Glomerular visceral epithelial cell (primary cell): ENCODE data around the gene SNAI3.

Source experiments
- DNase-seq: peaks from one replicate; pipeline ENCODE4 v3.0.0-alpha.2; 2016; ENCODE audit errors: extremely low spot score

Gene SNAI3

DNA sequence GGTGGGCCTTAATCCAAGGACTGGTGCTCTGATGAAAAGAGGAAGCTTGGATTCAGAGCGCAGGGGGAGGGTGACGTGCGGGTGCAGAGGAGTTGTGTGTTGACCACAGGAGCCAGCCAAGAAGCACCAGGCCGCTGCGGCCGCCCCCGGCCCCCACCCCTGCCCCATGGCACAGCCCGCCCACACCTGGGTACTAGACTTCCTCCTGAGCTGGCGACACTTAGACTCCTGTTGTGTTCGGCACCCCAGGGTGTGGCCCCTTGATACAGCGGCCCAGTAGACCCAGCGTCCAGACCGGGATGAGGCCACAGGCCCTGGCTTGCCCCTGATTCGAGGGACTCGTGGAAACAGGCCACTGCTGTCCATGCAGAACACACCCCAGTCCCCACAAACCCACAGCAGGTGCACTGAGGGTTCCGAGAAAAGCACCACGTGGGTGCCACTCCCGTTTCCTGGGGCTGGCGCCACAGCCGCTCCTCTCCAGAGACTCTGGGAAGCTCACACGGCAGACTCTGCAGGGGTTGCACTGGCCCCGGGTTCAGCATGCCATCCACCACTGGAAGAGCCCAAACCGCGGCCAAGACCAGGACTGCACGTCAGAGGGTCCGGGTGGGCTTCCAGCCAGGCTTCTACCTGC lies 5.7 kb upstream of the SNAI3 start:
- DNase-seq: no peak

GRCh38 chr16:88691129-88691813 lies 5.0 kb upstream of the SNAI3 start:
- no peak for DNase-seq

GRCh38 chr16:88690341-88691128 lies 4.2 kb upstream of the SNAI3 start:
- no peak for DNase-seq

GRCh38 chr16:88688013-88688778 lies 1.9 kb upstream of the SNAI3 start:
- DNase-seq: no peak

- DNase-seq: no peak
Measured at GRCh38 chr16:88687676-88688012, 1.3 kb upstream of the SNAI3 start.

- DNase-seq: no peak
Measured at GRCh38 chr16:88687254-88687576, 908 bp upstream of the SNAI3 start.

- DNase-seq: no peak
Measured at GRCh38 chr16:88686062-88686438, 257 bp downstream of the SNAI3 start.

- DNase-seq: peak; percentile 40
Measured at GRCh38 chr16:88685156-88686061, 898 bp downstream of the SNAI3 start.

DNA sequence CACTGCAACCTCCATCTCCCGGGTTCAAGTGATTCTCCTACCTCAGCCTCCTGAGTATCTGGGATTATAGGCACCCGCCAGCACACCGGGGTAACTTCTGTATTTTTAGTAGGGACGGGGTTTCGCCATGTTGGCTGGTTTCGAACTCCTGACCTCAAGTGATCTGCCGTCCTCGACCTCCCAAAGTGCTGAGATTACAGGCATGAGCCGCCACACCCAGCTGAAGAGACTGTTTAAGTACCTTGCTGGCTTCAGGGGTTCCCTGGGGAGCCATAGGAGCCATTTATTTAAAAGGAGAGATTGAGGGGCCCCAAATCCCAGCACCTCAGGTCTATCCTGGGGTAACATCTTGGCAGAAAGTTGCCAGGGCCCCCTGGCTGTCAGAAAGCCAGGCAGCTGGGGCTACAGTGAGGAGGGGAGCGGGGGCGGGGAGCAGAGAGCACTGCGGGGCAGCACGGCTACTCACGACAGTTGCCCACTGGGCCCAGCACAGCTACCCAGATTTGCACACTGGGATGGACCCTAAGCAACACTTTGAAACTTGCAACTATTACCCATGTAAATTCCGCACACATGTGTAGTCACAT lies 1.6 kb downstream of the SNAI3 start:
- DNase-seq: no peak

DNA sequence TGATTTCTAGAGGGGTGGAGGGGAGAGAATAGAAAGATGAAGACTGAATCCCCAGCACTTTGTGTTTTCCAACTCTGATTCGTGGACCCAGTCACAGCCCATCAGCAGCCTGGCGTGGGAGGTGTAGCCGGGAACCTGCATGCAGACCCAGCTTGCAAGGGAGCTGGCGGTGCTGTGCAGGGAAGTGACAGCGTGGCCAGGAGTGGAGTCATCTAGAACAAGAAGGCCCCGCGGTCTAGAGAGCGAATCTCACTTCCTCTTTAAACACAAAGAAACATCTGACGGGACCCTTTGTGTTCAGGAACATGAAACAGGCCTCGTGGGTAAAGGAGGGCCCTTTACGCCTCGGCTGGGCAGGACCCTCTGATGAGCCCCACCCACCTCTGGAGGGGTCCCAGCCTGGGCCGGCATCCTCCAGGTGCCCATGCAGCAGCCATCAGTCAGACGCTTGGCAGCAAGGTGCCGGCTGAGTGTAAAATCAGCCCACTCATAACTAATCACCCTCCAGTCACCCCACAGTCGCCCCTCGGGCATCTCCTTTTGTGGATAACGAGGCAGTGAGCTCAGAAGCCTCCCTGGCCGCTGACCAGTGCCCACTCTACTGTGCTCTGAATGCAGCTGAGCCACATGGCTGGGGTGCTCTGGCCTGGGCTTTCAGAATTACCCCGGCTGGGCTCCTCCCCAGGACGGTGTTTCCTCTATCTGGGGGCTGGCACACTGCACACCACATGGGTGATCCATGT lies 4.4 kb downstream of the SNAI3 start:
- DNase-seq: no peak

- no peak for DNase-seq
Measured at GRCh38 chr16:88681084-88681680, 5.1 kb downstream of the SNAI3 start.

DNA sequence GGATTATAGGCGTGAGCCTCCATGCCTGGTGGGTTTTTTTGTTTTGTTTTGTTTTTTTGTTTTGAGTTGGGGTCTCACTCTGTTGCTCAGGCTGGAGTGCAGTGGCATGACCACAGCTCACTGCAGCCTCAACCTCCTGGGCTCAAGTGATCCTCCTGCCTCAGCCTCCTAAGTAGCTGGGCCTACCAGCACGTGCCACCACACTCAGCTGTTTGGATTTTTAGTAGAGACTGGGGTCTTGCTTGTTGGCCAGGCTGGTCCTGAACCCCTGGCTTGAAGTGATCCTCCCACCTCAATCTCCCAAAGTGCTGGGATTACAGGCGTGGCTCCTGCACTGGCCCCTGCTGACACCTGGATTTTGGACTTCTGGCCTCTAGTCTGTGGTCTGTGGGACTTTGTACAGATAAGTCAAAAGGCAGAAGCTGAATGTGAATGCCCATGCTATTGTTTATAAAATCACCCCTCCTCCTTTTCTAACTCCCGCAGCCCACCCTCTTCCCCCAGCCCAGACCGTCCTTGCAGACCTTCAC lies 5.7 kb downstream of the SNAI3 start:
- no peak for DNase-seq

DNA sequence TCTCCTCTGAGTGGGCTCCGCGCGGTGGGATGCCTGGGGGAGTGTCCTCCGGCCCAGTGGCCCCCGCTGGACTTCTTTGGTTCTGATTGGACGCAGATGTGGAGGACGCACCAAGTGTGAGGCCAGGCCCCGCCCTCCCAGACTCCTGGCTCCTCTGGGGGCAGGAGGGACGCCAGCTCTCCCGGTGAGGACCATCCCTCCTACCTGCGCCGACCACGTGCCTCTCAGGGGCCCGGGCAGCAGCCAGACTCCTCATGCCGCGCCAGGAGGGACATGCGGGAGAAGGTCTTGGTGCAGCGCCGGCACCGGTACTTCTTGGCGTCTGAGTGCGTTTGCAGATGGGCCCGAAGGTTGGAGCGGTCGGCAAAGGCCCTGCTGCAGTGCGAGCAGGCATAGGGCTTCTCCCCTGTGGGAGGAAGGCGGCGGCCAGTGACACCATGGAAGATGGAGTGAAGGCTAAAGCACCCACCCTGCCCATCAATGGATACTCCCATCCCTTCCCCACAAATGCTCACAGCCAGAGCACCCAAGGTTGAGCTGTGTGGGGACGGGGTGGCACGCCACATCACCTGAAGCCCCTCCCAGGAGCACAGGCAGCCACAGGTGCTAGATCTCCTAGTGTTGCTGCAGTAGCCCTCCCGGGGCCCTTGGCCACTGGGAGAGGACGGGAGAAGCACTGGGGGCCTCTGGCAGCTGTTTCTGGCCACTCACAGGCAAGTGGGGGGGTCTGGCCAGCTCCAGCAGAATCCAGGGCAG lies 7.9 kb downstream of the SNAI3 start:
- no peak for DNase-seq

DNA sequence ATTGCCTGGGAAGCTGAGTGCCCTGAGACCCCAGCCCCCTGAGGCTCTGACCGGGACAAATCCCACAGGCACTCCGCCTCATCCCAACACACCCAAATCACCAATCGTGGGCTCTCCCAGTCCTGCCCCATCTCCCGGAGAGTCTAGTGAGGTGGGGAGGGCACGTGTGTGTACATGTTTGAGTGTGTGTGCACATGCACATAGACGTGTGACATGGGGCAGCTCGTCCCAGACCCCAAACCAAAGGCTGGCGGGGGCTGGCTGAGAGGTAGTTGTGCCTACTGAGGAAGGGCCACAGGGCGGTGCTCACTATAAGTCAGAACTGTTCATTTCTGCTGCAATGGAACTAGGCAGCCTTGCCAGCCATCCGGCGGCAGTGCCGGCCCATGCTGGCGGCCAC lies 8.6 kb downstream of the SNAI3 start:
- DNase-seq: no peak

GRCh38 chr16:88676502-88677242 lies 9.6 kb downstream of the SNAI3 start:
- DNase-seq: no peak

GRCh38 chr16:88673716-88674379 lies 12.5 kb downstream of the SNAI3 start:
- no peak for DNase-seq

GRCh38 chr16:88672776-88673175 lies 13.5 kb downstream of the SNAI3 start:
- DNase-seq: no peak

DNA sequence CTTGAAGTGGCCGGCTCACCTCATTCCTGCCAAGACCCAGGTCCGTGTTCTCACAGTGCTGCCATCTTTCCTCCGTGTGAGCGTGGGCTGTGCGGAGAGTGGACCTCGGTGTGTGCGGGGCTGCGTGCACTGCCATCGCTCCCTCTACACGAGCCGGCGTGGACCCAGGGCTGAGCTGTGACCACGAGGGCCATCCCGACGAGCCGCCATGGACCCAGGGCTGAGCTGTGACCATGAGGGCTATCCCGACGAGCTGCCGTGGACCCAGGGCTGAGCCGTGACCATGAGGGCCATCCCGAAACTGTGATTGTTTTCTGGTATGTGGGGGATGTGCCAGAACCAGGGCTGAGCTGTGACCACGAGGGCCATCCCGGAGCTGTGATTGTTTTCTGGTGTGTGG lies 14.5 kb downstream of the SNAI3 start:
- DNase-seq: no peak
